ENCODE data around the gene TOGARAM2.

GRCh38 chr2:29084554-29084953, 103.5 kb downstream of the TOGARAM2 start:
- TF ChIP-seq, protein P1, sequence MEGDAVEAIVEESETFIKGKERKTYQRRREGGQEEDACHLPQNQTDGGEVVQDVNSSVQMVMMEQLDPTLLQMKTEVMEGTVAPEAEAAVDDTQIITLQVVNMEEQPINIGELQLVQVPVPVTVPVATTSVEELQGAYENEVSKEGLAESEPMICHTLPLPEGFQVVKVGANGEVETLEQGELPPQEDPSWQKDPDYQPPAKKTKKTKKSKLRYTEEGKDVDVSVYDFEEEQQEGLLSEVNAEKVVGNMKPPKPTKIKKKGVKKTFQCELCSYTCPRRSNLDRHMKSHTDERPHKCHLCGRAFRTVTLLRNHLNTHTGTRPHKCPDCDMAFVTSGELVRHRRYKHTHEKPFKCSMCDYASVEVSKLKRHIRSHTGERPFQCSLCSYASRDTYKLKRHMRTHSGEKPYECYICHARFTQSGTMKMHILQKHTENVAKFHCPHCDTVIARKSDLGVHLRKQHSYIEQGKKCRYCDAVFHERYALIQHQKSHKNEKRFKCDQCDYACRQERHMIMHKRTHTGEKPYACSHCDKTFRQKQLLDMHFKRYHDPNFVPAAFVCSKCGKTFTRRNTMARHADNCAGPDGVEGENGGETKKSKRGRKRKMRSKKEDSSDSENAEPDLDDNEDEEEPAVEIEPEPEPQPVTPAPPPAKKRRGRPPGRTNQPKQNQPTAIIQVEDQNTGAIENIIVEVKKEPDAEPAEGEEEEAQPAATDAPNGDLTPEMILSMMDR (IDR thresholded peaks at IDR 0.05), result no peak
- no peak for TF ChIP-seq POLR2A (IDR thresholded peaks at IDR 0.05)
